Caco-2 (cell line): Measurements from ENCODE around the gene CBX7. TPM values are rescaled to one million over a fixed set of nuclear protein-coding genes. Genes with fewer than 3 reads are reported as not detected.

Source experiments
- BruUV-seq: library from RNA; stranded (reverse); fragments of 400-500 nt; replicated peaks from 2 replicates; lab custom pipeline; 2021; lab: Mats Ljungman, UMichigan
- CTCF ChIA-PET: fragments of 300-600 bp; sonication (Branson Sonifier 250); formaldehyde crosslinking; loops from one replicate; lab custom pipeline; 2022; ENCODE audit warnings: antibody characterized with exemption; lab: Charles Lee
- POLR2A ChIA-PET: fragments of 300-600 bp; sonication (Branson Sonifier 250); formaldehyde crosslinking; loops from one replicate; lab custom pipeline; 2022; ENCODE audit warnings: antibody characterized with exemption; lab: Charles Lee
- DNase-seq, 2 experiments: peaks; one replicate each; pipeline versions ENCODE4 v3.0.0 to v3.0.0-alpha.2; 2020 to 2022
- H3K27me3 ChIP-seq: replicated peaks from 2 replicates; pipeline ENCODE4 v1.6.0; 2011; ENCODE audit warnings: low read length; ENCODE audit not compliant: control insufficient read depth, insufficient read depth
- H3K36me3 ChIP-seq: 2 replicates; pipeline ENCODE4 v1.5.1; 2011; ENCODE audit warnings: low read length; ENCODE audit not compliant: control insufficient read depth, insufficient read depth
- H3K4me1 ChIP-seq: fragments of 250-450 bp; sonication (Bioruptor Pico); 2 replicates; pipeline ENCODE4 v1.5.1; 2020; ENCODE audit warnings: mild to moderate bottlenecking
- H3K4me3 ChIP-seq: 2 replicates; pipeline ENCODE4 v1.5.1; 2011; ENCODE audit warnings: low read depth, mild to moderate bottlenecking, control low read depth, low read length
- H3K9me3 ChIP-seq: fragments of 250-450 bp; sonication (Bioruptor Pico); 2 replicates; pipeline ENCODE4 v1.5.1; 2020; ENCODE audit warnings: mild to moderate bottlenecking, moderate library complexity
- H3K27ac Mint-ChIP-seq: one replicate; pipeline ENCODE4 v1.8.0; 2022; ENCODE audit warnings: mixed read lengths; ENCODE audit not compliant: unreplicated experiment
- H3K27me3 Mint-ChIP-seq: one replicate; pipeline ENCODE4 v1.8.0; 2022; ENCODE audit warnings: mixed read lengths; ENCODE audit not compliant: insufficient read depth, unreplicated experiment
- H3K36me3 Mint-ChIP-seq: one replicate; pipeline ENCODE4 v1.8.0; 2022; ENCODE audit warnings: mild to moderate bottlenecking, mixed read lengths; ENCODE audit not compliant: insufficient read depth, unreplicated experiment
- H3K4me1 Mint-ChIP-seq: one replicate; pipeline ENCODE4 v1.8.0; 2022; ENCODE audit warnings: low read depth, mixed read lengths; ENCODE audit not compliant: unreplicated experiment
- H3K4me3 Mint-ChIP-seq: one replicate; pipeline ENCODE4 v1.8.0; 2022; ENCODE audit warnings: mild to moderate bottlenecking, moderate library complexity, mixed read lengths; ENCODE audit not compliant: unreplicated experiment
- H3K9me3 Mint-ChIP-seq: one replicate; pipeline ENCODE4 v1.8.0; 2022; ENCODE audit warnings: mixed read lengths; ENCODE audit not compliant: unreplicated experiment
- intact Hi-C: fragments of 100-400 bp; cut with micrococcal nuclease; formaldehyde crosslinking; loops from one replicate; pipeline ENCODE4 v1.10.0; 2022; ENCODE audit not compliant: unreplicated experiment
- total RNA-seq: library from RNA; stranded (reverse); gene quantifications from 2 replicates; pipeline ENCODE4 v1.2.3, GENCODE V29; 2022
- TF ChIP-seq, protein P1 (sequence below), 2 experiments: fragments of 200-600 bp in 1 of 2; IDR thresholded peaks; 1 replicate in 1 of 2; 2 replicates in 1 of 2; pipeline versions ENCODE4 v1.5.1 to v1.8.0; 2011 to 2022; ENCODE audit warnings: antibody characterized with exemption in 1 of 2, control low read depth in 1 of 2, inconsistent platforms in 1 of 2, low read depth in 1 of 2, low read length in 1 of 2, mild to moderate bottlenecking in 1 of 2, moderate library complexity in 1 of 2; ENCODE audit not compliant: insufficient read depth in 1 of 2, severe bottlenecking in 1 of 2, unreplicated experiment in 1 of 2

The CBX7 gene
- total RNA-seq, 1 experiment from 2014 or later = 4.4 TPM

DNA sequence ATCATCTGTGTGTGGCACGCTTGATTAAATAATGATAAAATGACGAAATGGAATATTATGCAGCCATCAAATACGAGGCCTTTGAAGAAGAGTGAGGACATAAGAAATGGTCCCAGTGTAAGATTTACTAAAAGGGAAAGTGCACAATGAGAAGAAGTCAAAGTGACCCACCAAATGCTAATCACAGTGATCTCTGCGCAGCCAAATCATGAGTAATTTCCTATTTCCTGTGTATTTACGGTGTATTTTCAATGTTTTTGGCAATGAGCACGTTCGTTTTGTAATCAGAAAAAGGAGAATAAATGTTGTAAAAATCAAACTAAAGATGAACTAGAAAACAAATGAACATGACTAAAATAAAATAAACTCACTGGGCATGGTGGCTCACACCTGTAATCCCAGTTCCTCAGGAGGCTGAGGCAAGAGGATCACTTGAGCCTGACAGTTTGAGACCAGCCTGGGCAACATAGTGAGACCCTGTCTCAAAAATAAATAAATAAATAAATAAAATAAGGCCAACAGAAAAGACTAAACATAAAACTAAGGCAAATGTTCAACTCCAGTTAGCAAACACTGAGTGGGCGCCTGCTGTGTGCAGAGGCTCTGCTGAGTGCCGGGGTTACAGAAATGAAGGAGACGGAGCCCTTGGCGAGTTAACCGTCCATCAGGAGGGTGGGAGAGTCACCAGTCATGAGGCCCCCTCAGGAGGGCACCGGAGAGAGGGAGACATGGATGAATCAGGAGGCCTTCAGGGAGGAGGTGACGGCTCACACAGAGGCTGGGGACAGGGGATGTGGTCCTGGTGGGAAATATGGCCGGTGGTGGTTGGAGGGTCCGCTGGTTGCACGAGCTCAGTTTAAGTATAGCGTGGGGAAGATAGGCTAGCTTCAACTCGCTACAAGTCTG is 26.0 kb upstream of the CBX7 start:
- Mint-ChIP-seq H3K27me3 (no peaks in the 10 kb centered on the region), H3K36me3 (peaks cover 18% of the 10 kb centered on the region), H3K4me1 (peaks cover 53% of the 10 kb centered on the region), H3K4me3 (no peak overlapping the region), H3K9me3 (peaks cover 11% of the 10 kb centered on the region), H3K27ac (peak overlapping the region; percentile 72)
- Histone ChIP-seq H3K27me3 (no peaks in the 10 kb centered on the region), H3K9me3 (peaks cover 4% of the 10 kb centered on the region; the same call in 1 of the 2 replicates), H3K4me1 (peaks cover 41% of the 10 kb centered on the region), H3K4me3 (no peak overlapping the region), H3K36me3 (no peaks in the 10 kb centered on the region)
- DNase-seq = no peak
- CTCF ChIA-PET = no interaction called here
- POLR2A ChIA-PET = no interaction called here
- TF ChIP-seq, protein P1, sequence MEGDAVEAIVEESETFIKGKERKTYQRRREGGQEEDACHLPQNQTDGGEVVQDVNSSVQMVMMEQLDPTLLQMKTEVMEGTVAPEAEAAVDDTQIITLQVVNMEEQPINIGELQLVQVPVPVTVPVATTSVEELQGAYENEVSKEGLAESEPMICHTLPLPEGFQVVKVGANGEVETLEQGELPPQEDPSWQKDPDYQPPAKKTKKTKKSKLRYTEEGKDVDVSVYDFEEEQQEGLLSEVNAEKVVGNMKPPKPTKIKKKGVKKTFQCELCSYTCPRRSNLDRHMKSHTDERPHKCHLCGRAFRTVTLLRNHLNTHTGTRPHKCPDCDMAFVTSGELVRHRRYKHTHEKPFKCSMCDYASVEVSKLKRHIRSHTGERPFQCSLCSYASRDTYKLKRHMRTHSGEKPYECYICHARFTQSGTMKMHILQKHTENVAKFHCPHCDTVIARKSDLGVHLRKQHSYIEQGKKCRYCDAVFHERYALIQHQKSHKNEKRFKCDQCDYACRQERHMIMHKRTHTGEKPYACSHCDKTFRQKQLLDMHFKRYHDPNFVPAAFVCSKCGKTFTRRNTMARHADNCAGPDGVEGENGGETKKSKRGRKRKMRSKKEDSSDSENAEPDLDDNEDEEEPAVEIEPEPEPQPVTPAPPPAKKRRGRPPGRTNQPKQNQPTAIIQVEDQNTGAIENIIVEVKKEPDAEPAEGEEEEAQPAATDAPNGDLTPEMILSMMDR (IDR thresholded peaks at IDR 0.05; ENCODE audit: insufficient read depth in 1 of 2, low read depth in 1 of 2, low read length in 1 of 2, severe bottlenecking in 1 of 2, unreplicated experiment in 1 of 2) = no peak
- intact Hi-C loops = no loop called here
- no TSS peak for BruUV-seq

DNA sequence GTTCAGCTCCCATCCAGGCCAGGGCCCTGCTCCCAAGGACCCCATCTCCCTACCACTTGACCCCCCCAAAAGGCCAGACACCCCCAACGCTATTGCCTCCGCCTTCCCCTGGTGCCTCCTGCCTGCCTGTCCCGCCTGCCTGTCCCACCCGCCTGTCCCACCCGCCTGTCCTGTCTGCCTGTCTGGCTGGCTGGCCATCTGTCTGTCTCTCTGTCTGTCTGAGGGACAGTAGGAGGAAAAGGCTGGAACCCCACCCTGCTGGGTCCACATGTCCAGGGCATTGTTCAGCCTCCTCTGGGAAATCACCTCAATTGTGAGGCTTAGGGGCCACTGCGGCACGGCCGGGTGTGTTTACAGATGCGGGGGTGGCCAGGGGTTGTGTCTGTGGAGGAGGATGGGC is 25.3 kb upstream of the CBX7 start:
- Mint-ChIP-seq H3K27me3 (no peaks in the 10 kb centered on the region), H3K9me3 (peaks cover 11% of the 10 kb centered on the region), H3K36me3 (peaks cover 18% of the 10 kb centered on the region), H3K27ac (peak overlapping the region; percentile 70), H3K4me1 (peaks cover 59% of the 10 kb centered on the region), H3K4me3 (no peak overlapping the region)
- Histone ChIP-seq H3K4me1 (peaks cover 48% of the 10 kb centered on the region), H3K27me3 (no peaks in the 10 kb centered on the region), H3K4me3 (no peak overlapping the region), H3K9me3 (peaks cover 4% of the 10 kb centered on the region; the same call in 1 of the 2 replicates), H3K36me3 (no peaks in the 10 kb centered on the region)
- ChIA-PET POLR2A (no interaction called here), CTCF (no interaction called here)
- BruUV-seq = no TSS peak
- DNase-seq = no peak
- TF ChIP-seq, protein P1 (IDR thresholded peaks at IDR 0.05; ENCODE audit: insufficient read depth in 1 of 2, low read depth in 1 of 2, low read length in 1 of 2, severe bottlenecking in 1 of 2, unreplicated experiment in 1 of 2) = no peak
- intact Hi-C loops = no loop called here

DNA sequence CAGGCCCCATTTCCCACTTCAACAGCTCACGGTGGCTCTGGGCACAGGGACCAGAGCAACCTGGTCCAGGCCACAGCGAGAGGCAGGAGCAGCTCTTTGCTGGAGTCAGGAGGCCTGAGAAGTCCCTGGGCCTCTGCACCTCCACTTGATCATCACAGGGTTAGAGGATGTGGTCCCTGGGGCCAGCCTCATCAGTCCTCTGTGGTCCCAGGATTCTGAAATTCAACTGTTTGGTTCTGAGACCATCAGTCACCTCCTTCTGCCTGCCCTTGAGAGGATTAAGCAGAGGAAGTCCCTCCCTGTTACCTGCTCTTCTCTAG is 24.9 kb upstream of the CBX7 start:
- BruUV-seq = no TSS peak
- peaks cover 18% of the 10 kb centered on the region for H3K36me3 Mint-ChIP-seq
- POLR2A ChIA-PET = no interaction called here
- H3K4me1 ChIP-seq = peaks cover 49% of the 10 kb centered on the region
- intact Hi-C loops = no loop called here
- DNase-seq = no peak
- peaks cover 56% of the 10 kb centered on the region for H3K4me1 Mint-ChIP-seq
- H3K27ac Mint-ChIP-seq = peak overlapping the region; percentile 70
- H3K9me3 ChIP-seq = peaks cover 4% of the 10 kb centered on the region; the same call in 1 of the 2 replicates
- no peaks in the 10 kb centered on the region for H3K27me3 Mint-ChIP-seq
- peaks cover 8% of the 10 kb centered on the region for H3K9me3 Mint-ChIP-seq
- H3K4me3 ChIP-seq = no peak overlapping the region
- no peaks in the 10 kb centered on the region for H3K36me3 ChIP-seq
- TF ChIP-seq, protein P1 (IDR thresholded peaks at IDR 0.05; ENCODE audit: insufficient read depth in 1 of 2, low read depth in 1 of 2, low read length in 1 of 2, severe bottlenecking in 1 of 2, unreplicated experiment in 1 of 2) = no peak
- H3K4me3 Mint-ChIP-seq = no peak overlapping the region
- H3K27me3 ChIP-seq = no peaks in the 10 kb centered on the region
- CTCF ChIA-PET = no interaction called here
